DOHH2 (cell line): Measurements from ENCODE around the gene ST8SIA6.

Experiments used
- H3F3A ChIP-seq: fragments of 200-600 bp; sonication (generic), shearing (Covaris generic); 2 replicates; pipeline ENCODE4 v1.6.0; 2016; ENCODE audit warnings: antibody characterized with exemption, mild to moderate bottlenecking; ENCODE audit not compliant: control insufficient read depth, insufficient read depth
- H3K27ac ChIP-seq: fragments of 200-600 bp; sonication (generic); 2 replicates; pipeline ENCODE4 v1.5.1; 2014; ENCODE audit warnings: low read depth, mild to moderate bottlenecking, low read length, moderate library complexity
- H3K27me3 ChIP-seq: fragments of 200-600 bp; sonication (generic); 2 replicates; pipeline ENCODE4 v1.6.1; 2014; ENCODE audit warnings: mild to moderate bottlenecking, low read length, mixed read lengths; ENCODE audit not compliant: control insufficient read depth
- H3K36me3 ChIP-seq: fragments of 200-600 bp; sonication (generic); 2 replicates; pipeline ENCODE4 v1.6.1; 2014; ENCODE audit warnings: mild to moderate bottlenecking, low read length, moderate library complexity, mixed read lengths; ENCODE audit not compliant: control insufficient read depth
- H3K4me1 ChIP-seq: fragments of 200-600 bp; sonication (generic); 2 replicates; pipeline ENCODE4 v1.6.1; 2014; ENCODE audit warnings: mild to moderate bottlenecking, low read length, mixed read lengths; ENCODE audit not compliant: control insufficient read depth
- H3K4me2 ChIP-seq: fragments of 200-600 bp; sonication (generic); 2 replicates; pipeline ENCODE4 v1.6.0; 2014; ENCODE audit warnings: mild to moderate bottlenecking, low read length, moderate library complexity
- H3K4me3 ChIP-seq: fragments of 200-600 bp; sonication (generic); 2 replicates; pipeline ENCODE4 v1.5.1; 2014; ENCODE audit warnings: mild to moderate bottlenecking, low read length, mixed read lengths
- H3K79me2 ChIP-seq: fragments of 200-600 bp; sonication (generic); 2 replicates; pipeline ENCODE4 v1.6.1; 2014; ENCODE audit warnings: mild to moderate bottlenecking, low read length, mixed read lengths; ENCODE audit not compliant: control insufficient read depth
- H3K9me2 ChIP-seq: fragments of 200-600 bp; sonication (generic); replicated peaks from 2 replicates; pipeline ENCODE4 v1.6.1; 2014; ENCODE audit warnings: mild to moderate bottlenecking, low read length, mixed read lengths; ENCODE audit not compliant: control insufficient read depth
- H3K9me3 ChIP-seq: fragments of 200-600 bp; sonication (generic); 2 replicates; pipeline ENCODE4 v1.6.1; 2014; ENCODE audit warnings: antibody characterized with exemption, low read length, mixed read lengths; ENCODE audit not compliant: control insufficient read depth, insufficient read depth
- H4K20me1 ChIP-seq: fragments of 200-600 bp; sonication (generic); 2 replicates; pipeline ENCODE4 v1.6.0; 2014; ENCODE audit warnings: low read depth, mild to moderate bottlenecking, antibody characterized with exemption, low read length, moderate library complexity; ENCODE audit not compliant: control insufficient read depth, insufficient read depth
- CTCF ChIP-seq: fragments of 200-600 bp; sonication (generic); IDR thresholded peaks from one replicate; pipeline ENCODE4 v1.5.1; 2014; ENCODE audit warnings: antibody characterized with exemption, mild to moderate bottlenecking, low read depth, low read length; ENCODE audit not compliant: poor library complexity, severe bottlenecking
- EZH2phosphoT487 ChIP-seq: fragments of 200-600 bp; sonication (generic); IDR thresholded peaks from 2 replicates; pipeline ENCODE4 v1.6.1; 2017; ENCODE audit warnings: borderline replicate concordance, mild to moderate bottlenecking, antibody characterized with exemption, low read length, moderate library complexity, mixed read lengths

ST8SIA6 gene

DNA sequence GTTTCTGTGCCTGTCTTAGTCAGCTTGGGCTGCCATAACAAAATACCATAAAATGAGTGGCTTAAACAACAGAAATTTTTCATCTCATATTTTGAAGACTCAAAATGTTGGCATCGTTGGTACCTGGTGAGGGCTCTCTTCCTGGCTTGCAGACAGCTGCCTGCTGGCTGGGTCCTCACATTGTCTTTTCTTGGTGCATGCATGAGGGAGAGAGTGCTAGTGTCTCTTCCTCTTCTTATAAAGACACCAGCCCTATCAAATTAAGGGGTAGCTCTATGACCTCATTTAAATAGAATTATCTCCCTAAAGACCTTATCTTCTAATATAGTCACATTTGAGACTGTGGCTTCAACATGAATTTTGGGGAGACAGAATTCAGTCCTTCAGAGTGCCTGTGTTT is 39.9 kb downstream of the ST8SIA6 start:
- H3F3A ChIP-seq: no peaks in the 10 kb centered on the region
- H3K27me3 ChIP-seq: no peaks in the 10 kb centered on the region
- no peaks in the 10 kb centered on the region for H3K4me1 ChIP-seq
- H3K9me3 ChIP-seq: no peaks in the 10 kb centered on the region
- no peaks in the 10 kb centered on the region for H3K36me3 ChIP-seq
- H3K4me2 ChIP-seq: no peak overlapping the region
- no peak overlapping the region for H3K4me3 ChIP-seq
- TF ChIP-seq EZH2phosphoT487 (no peak), CTCF (no peak)
- H3K9me2 ChIP-seq: no peaks in the 10 kb centered on the region
- no peaks in the 10 kb centered on the region for H3K79me2 ChIP-seq
- H3K27ac ChIP-seq: no peak overlapping the region
- no peaks in the 10 kb centered on the region for H4K20me1 ChIP-seq

- H3K4me1 ChIP-seq: no peaks in the 10 kb centered on the region
- no peaks in the 10 kb centered on the region for H3F3A ChIP-seq
- H3K36me3 ChIP-seq: no peaks in the 10 kb centered on the region
- TF ChIP-seq EZH2phosphoT487 (no peak), CTCF (no peak)
- H4K20me1 ChIP-seq: no peaks in the 10 kb centered on the region
- no peaks in the 10 kb centered on the region for H3K27me3 ChIP-seq
- no peaks in the 10 kb centered on the region for H3K9me2 ChIP-seq
- no peaks in the 10 kb centered on the region for H3K79me2 ChIP-seq
- no peak overlapping the region for H3K4me2 ChIP-seq
- no peak overlapping the region for H3K27ac ChIP-seq
- H3K4me3 ChIP-seq: no peak overlapping the region
- H3K9me3 ChIP-seq: no peaks in the 10 kb centered on the region
Measured at GRCh38 chr10:17413876-17414275, 40.5 kb downstream of the ST8SIA6 start.

- TF ChIP-seq CTCF: no peak
- TF ChIP-seq EZH2phosphoT487: no peak
- Histone ChIP-seq H3F3A (no peaks in the 10 kb centered on the region), H3K9me2 (no peaks in the 10 kb centered on the region), H3K36me3 (no peaks in the 10 kb centered on the region), H3K79me2 (no peaks in the 10 kb centered on the region), H3K27ac (no peak overlapping the region), H4K20me1 (no peaks in the 10 kb centered on the region), H3K4me3 (no peak overlapping the region), H3K4me1 (no peaks in the 10 kb centered on the region), H3K4me2 (no peak overlapping the region), H3K27me3 (no peaks in the 10 kb centered on the region), H3K9me3 (no peaks in the 10 kb centered on the region)
Measured at GRCh38 chr10:17412323-17412722, 42.1 kb downstream of the ST8SIA6 start.

DNA sequence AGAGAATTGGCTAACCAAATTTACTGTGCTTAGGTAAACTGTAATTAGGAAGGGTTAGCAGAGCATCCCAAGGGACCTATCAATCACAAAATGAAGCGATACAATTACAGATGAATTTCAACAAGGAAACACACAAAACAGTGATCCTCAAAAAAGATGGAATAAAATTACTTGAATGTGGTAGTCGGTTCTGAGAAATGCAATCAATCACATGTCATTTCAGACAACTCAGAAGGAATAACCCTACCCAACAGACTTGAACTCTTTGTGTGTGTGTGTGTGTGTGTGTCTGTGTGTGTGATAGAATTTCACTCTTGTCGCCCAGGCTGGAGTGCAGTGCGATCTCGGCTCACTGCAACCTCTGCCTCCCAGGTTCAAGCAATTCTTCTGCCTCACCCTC is 43.5 kb downstream of the ST8SIA6 start:
- no peak overlapping the region for H3K4me3 ChIP-seq
- no peak overlapping the region for H3K4me2 ChIP-seq
- H3K27me3 ChIP-seq: no peaks in the 10 kb centered on the region
- no peaks in the 10 kb centered on the region for H3K9me3 ChIP-seq
- H3K4me1 ChIP-seq: no peaks in the 10 kb centered on the region
- no peaks in the 10 kb centered on the region for H3K79me2 ChIP-seq
- TF ChIP-seq CTCF (no peak), EZH2phosphoT487 (no peak)
- no peaks in the 10 kb centered on the region for H4K20me1 ChIP-seq
- H3K36me3 ChIP-seq: no peaks in the 10 kb centered on the region
- no peak overlapping the region for H3K27ac ChIP-seq
- no peaks in the 10 kb centered on the region for H3F3A ChIP-seq
- no peaks in the 10 kb centered on the region for H3K9me2 ChIP-seq
